CD4-positive, alpha-beta T cell treated with Interleukin-12 subunit alpha and Interleukin-12 subunit beta, for 1 hour (primary cell): Measurements from ENCODE around the gene TMEM156.

Experiments used
- DNase-seq: peaks from one replicate; pipeline ENCODE4 v3.0.0-alpha.2; 2020

Gene TMEM156, protein sequence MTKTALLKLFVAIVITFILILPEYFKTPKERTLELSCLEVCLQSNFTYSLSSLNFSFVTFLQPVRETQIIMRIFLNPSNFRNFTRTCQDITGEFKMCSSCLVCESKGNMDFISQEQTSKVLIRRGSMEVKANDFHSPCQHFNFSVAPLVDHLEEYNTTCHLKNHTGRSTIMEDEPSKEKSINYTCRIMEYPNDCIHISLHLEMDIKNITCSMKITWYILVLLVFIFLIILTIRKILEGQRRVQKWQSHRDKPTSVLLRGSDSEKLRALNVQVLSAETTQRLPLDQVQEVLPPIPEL

GRCh38 chr4:39032218-39033085 is at the start of gene TMEM156:
Gene TMEM156 (minus strand): TSS chr4:39032409. CDS start chr4:39032313, 96 bp downstream.
- peak; percentile 74 for DNase-seq

DNA sequence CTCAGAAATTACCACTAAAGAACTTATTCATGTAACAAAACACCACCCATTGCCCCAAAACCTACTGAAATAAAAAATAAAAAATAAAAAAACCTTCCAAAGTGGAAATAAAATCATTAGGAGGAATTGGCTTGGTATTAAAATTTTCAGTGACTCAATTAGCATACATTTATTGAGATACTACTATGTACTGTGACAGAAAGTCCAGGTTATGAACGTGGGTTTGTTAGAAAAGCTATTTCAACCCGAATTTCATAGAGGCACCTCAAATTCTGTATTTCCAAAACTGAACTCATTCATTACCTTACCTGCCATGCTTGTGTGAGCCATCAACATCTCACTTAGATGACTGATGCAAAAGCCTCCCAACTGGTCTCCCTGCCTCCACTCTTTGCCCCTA is 46.6 kb upstream of the TMEM156 start:
- DNase-seq, result no peak

GRCh38 chr4:39068907-39069306 is 36.7 kb upstream of the TMEM156 start:
- no peak for DNase-seq

- DNase-seq, result no peak
Observed at GRCh38 chr4:39067451-39067850, 35.2 kb upstream of the TMEM156 start.

DNA sequence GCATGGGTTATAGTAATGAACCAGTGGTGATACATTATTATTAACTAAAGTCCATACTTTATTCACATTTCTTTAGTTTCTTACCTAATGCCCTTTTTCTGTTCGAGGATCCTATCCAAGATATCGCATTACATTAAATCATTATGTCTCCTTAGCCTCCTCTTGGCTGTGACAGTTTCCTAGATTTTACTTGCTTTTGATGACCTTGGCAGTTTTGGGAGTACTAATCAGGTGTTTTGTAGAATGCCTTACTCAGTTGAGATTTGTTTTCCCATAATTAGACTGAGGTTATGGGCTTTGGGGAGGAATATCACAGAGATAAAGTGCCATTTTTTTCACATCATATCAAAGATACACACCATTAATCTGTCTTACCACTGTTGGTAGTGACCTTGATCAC is 34.8 kb upstream of the TMEM156 start:
- no peak for DNase-seq

DNA sequence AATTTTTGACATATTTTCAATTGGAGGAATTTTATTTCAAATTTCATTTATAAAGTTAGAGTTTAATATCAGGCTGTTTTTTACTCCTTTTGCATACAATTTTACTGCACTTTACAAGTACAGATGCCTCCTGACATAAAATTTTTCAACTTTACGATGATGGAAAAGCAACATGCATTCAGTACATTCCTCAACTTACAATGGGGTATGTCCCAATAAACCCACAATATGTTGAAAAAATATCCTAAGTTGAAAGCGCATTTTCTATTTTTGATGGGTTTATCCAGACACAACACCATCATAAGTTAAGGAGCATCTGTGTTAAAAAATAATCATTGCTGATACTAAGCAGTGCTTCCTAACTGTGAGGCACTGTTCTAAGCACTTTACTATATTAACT is 34.2 kb upstream of the TMEM156 start:
- no peak for DNase-seq

DNA sequence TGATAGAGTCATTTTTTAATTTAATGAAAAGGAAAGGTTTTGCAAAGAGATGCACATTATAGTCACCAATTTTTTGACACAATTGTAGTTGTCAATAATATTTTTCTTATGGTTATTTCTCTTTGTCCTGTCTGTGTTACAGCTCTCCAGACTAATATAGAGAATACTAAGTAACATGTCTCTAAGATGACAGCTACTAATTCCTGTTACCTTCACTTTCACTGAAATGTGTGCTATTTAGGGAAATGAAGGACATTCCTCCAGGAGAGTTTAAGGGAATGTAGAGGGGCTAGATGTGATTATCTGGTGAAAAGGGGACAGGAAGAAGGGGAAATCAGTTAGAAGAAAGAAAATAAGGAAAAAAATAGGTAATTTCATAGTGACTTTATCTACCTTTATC is 31.2 kb upstream of the TMEM156 start:
- DNase-seq, result no peak

GRCh38 chr4:39062770-39063097 is 30.5 kb upstream of the TMEM156 start:
- no peak for DNase-seq

- no peak for DNase-seq
Observed at GRCh38 chr4:39062094-39062769, 30.0 kb upstream of the TMEM156 start, which contains the start of gene KLHL5. Gene KLHL5 (plus strand): TSS chr4:39062232. CDS start chr4:39062653, 421 bp downstream.

DNA sequence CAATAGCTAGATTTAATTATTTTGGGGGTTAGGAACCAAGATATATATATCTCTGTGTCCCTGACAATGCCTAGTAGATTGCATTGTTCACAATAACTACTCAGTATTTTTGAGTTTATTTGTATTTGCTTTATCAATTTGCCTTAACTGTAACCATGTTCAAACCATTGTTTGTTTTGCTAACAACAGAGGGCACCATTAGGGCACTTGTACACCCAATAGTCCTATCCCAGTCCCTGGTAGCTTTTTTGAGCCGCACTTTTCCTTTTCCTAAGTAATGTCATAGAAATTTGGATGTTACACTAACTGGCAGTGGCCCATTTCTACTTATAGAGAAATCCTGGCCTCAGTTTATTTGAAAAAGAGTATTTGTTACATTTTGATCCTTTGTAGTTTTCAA is 29.2 kb upstream of the TMEM156 start:
- no peak for DNase-seq

- no peak for DNase-seq
Observed at GRCh38 chr4:39056023-39056422, 23.8 kb upstream of the TMEM156 start.

GRCh38 chr4:39054497-39054896 is 22.3 kb upstream of the TMEM156 start:
- no peak for DNase-seq

GRCh38 chr4:39053983-39054382 is 21.8 kb upstream of the TMEM156 start:
- no peak for DNase-seq

- DNase-seq, result no peak
Observed at GRCh38 chr4:39051492-39051891, 19.3 kb upstream of the TMEM156 start.

DNA sequence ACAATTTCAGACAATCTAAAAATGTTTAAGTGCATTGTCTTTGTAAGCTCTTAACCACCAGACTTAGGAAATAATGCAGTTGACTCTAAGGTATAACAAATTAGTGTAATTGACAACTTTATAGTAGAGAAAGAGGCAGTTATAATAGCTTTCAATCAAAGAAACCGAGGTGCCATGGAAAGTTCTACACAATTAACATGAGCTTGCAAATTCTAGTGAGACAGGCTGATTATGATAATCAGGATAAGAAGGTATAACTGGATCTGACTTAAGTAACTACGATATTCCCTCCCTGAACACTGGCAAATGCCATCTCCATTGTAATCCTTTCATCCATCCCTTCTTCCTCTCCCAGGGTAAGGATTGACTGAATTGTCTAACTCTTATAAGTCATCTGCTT is 18.4 kb upstream of the TMEM156 start:
- no peak for DNase-seq

GRCh38 chr4:39048311-39048710 is 16.1 kb upstream of the TMEM156 start:
- DNase-seq, result peak; percentile 33

DNA sequence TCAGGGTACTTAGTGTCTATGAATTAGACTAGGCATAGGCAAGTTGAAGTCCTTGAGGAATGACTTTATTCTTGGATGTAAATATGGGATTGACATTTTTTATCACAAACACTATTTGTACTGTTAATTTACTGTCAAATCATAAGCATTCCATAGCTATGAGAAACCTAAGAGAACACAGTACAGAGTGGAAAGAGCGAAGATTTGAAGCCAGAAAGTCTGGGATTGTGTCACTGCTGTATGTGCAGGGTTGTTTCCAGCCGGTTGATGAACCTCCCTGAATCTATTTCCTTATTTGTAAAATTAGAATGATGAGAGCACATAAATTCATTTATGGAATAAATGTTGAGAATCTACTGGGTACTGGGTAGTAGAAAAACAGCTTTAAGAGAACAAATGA is 15.5 kb upstream of the TMEM156 start:
- no peak for DNase-seq

- DNase-seq, result peak; percentile 19
Observed at GRCh38 chr4:39046249-39046648, 14.0 kb upstream of the TMEM156 start.

- DNase-seq, result peak; percentile 44
Observed at GRCh38 chr4:39045827-39046221, 13.6 kb upstream of the TMEM156 start.

- DNase-seq, result peak; percentile 61
Observed at GRCh38 chr4:39044956-39045826, 13.0 kb upstream of the TMEM156 start.

DNA sequence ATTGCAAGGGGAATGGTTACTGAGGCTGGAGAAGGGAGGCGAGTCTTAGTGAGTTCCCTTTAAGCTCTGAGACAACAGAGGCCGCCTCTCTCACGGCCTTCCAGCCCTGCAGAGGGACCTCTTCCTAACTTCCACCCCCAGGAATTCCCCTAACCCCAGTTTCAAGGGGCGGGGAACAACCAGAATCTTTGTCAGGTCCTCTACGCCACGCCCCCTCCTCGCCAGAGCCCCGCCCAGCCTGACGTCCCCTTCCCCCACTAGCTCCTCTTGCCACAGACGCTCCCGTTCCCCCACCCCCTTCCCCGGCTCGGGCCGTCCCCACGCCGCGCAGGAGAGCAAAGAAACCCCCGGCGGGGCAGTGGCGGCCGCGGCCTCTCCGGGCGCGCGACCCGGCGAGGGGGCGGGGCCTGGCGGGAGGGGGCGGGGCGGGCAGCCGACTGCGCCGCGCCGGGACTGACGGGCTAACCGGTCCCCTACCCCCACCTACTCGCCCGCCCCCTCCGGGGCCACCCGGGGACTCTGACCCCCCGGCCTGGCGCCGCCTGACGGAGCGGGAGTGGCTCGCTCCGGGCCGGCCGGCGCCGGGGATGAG is 12.3 kb upstream of the TMEM156 start:
- DNase-seq, result peak; percentile 98

DNA sequence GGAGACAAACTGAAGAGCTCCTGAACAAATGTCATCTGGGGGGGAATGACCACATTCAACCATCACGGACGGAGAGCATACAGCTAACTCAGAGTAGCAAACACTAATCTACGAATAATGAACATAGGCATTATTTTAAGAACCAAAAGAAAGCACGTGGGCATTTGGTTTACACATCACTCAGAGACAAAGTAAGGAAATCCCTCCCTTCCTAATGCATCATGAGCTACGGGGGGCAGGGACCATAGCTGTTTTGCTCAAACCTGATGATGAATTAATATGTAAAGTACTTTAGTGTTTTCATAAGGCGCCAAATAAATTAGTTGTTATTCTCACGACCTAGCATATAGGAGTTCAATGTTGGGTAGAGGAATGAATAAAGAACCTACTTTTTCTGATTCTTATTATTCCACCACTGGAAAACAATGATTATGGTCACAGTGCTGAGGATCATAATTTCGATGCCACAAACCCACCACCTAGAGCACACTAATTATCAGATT is 11.7 kb upstream of the TMEM156 start:
- peak; percentile 43 for DNase-seq
